Measurements from ENCODE around the gene SMYD1.

- TF ChIP-seq HDGF (IDR thresholded peaks at IDR 0.05; ENCODE audit: borderline replicate concordance) (no peak), LEF1 (IDR thresholded peaks at IDR 0.05; ENCODE audit: borderline replicate concordance) (no peak), BHLHE40 (IDR thresholded peaks at IDR 0.05; ENCODE audit: borderline replicate concordance) (no peak), FOXK2 (IDR thresholded peaks at IDR 0.05) (no peak), FOXM1 (IDR thresholded peaks at IDR 0.05; ENCODE audit: borderline replicate concordance) (no peak), FOXA1 (IDR thresholded peaks at IDR 0.05) (no peak), SP1 (IDR thresholded peaks at IDR 0.05) (no peak), CTBP1 (IDR thresholded peaks at IDR 0.05; ENCODE audit: borderline replicate concordance) (no peak), NFRKB (IDR thresholded peaks at IDR 0.05) (no peak), TARDBP (IDR thresholded peaks at IDR 0.05) (no peak), ELF4 (IDR thresholded peaks at IDR 0.05) (no peak), SUZ12 (IDR thresholded peaks at IDR 0.05) (no peak), ARNT (IDR thresholded peaks at IDR 0.05) (no peak)
These were observed 6.3 kb upstream of the SMYD1 start for GRCh38 chr2:88061295-88061694.
